Mesenchymal stem cell (in vitro differentiated cells and primary cell): ENCODE data around the gene PALLD.
A peak's percentile ranks its signal among the peaks of the same experiment; 100 is the strongest.

Experiments used
- DNase-seq: peaks from one replicate; pipeline ENCODE4 v3.0.0-alpha.2; 2013
- H2AFZ ChIP-seq: one replicate; pipeline ENCODE4 v1.6.1; 2013; ENCODE audit warnings: low read depth, mild to moderate bottlenecking, control low read depth, inconsistent platforms, low read length, moderate library complexity
- H2AK5ac ChIP-seq: 2 replicates; pipeline ENCODE4 v1.6.1; 2013; ENCODE audit warnings: low read length, moderate library complexity, mild to moderate bottlenecking, inconsistent platforms; ENCODE audit not compliant: severe bottlenecking
- H2BK120ac ChIP-seq: one replicate; pipeline ENCODE4 v1.6.1; 2013; ENCODE audit warnings: low read depth, mild to moderate bottlenecking, inconsistent platforms, low read length, moderate library complexity
- H2BK12ac ChIP-seq, 2 experiments: one replicate each; pipeline ENCODE4 v1.6.1; 2013; ENCODE audit warnings: inconsistent platforms in 2 of 2, low read length in 2 of 2, mild to moderate bottlenecking in 2 of 2, moderate library complexity in 2 of 2, control low read depth in 1 of 2
- H2BK15ac ChIP-seq: one replicate; pipeline ENCODE4 v1.6.1; 2013; ENCODE audit warnings: mild to moderate bottlenecking, low read depth, inconsistent platforms; ENCODE audit not compliant: poor library complexity, severe bottlenecking
- H2BK5ac ChIP-seq: 2 replicates; pipeline ENCODE4 v1.6.1; 2013; ENCODE audit warnings: low read depth, mild to moderate bottlenecking, low read length, control low read depth, inconsistent platforms; ENCODE audit not compliant: poor library complexity, severe bottlenecking
- H3K14ac ChIP-seq, 2 experiments: one replicate each; pipeline ENCODE4 v1.6.1; 2013; ENCODE audit warnings: inconsistent platforms in 2 of 2, low read length in 2 of 2, control low read depth in 1 of 2, mild to moderate bottlenecking in 1 of 2, moderate library complexity in 1 of 2
- H3K18ac ChIP-seq, 2 experiments: one replicate each; pipeline ENCODE4 v1.6.1; 2013; ENCODE audit warnings: inconsistent platforms in 2 of 2, low read length in 2 of 2, control low read depth in 1 of 2, low read depth in 1 of 2, mild to moderate bottlenecking in 1 of 2
- H3K23ac ChIP-seq, 2 experiments: one replicate each; pipeline ENCODE4 v1.6.1; 2013; ENCODE audit warnings: inconsistent platforms in 2 of 2, low read length in 2 of 2, mild to moderate bottlenecking in 2 of 2, moderate library complexity in 2 of 2, control low read depth in 1 of 2
- H3K27ac ChIP-seq: 2 replicates; pipeline ENCODE4 v1.5.1; 2013; ENCODE audit warnings: mild to moderate bottlenecking, moderate library complexity, low read length, control low read depth, inconsistent platforms; ENCODE audit not compliant: poor library complexity, severe bottlenecking
- H3K27me3 ChIP-seq, 2 experiments: 2 replicates each; pipeline versions ENCODE4 v1.6.1 to v1.7.0; 2013; ENCODE audit warnings: low read length in 2 of 2, mild to moderate bottlenecking in 2 of 2, moderate library complexity in 2 of 2, control low read depth in 1 of 2, inconsistent platforms in 1 of 2; ENCODE audit not compliant: control insufficient read depth in 1 of 2, insufficient read depth in 1 of 2
- H3K36me3 ChIP-seq, 2 experiments: 2 replicates each; pipeline versions ENCODE4 v1.6.1 to v1.7.0; 2013; ENCODE audit warnings: low read length in 2 of 2, control low read depth in 1 of 2, inconsistent platforms in 1 of 2, low read depth in 1 of 2, mild to moderate bottlenecking in 1 of 2; ENCODE audit not compliant: insufficient read depth in 2 of 2, control insufficient read depth in 1 of 2
- H3K4ac ChIP-seq, 2 experiments: one replicate each; pipeline ENCODE4 v1.6.1; 2013; ENCODE audit warnings: inconsistent platforms in 2 of 2, low read length in 2 of 2, mild to moderate bottlenecking in 2 of 2, moderate library complexity in 2 of 2, control low read depth in 1 of 2, low read depth in 1 of 2
- H3K4me1 ChIP-seq: 2 replicates; pipeline ENCODE4 v1.6.1; 2013; ENCODE audit warnings: low read depth, low read length, control low read depth; ENCODE audit not compliant: control insufficient read depth, insufficient read depth
- H3K4me2 ChIP-seq: 2 replicates; pipeline ENCODE4 v1.6.1; 2013; ENCODE audit warnings: low read length, mild to moderate bottlenecking, inconsistent platforms; ENCODE audit not compliant: poor library complexity, severe bottlenecking
- H3K4me3 ChIP-seq, 2 experiments: 2 replicates each; pipeline versions ENCODE4 v1.5.1 to v1.7.0; 2013; ENCODE audit warnings: low read length in 2 of 2, mild to moderate bottlenecking in 2 of 2, control low read depth in 1 of 2, low read depth in 1 of 2; ENCODE audit not compliant: insufficient read depth in 1 of 2
- H3K79me1 ChIP-seq: replicated peaks from 2 replicates; pipeline ENCODE4 v1.6.1; 2013; ENCODE audit warnings: mild to moderate bottlenecking, control low read depth, low read length, inconsistent platforms; ENCODE audit not compliant: poor library complexity, severe bottlenecking
- H3K9ac ChIP-seq: 2 replicates; pipeline ENCODE4 v1.7.0; 2013; ENCODE audit warnings: mild to moderate bottlenecking, low read length, moderate library complexity
- H3K9me3 ChIP-seq: 2 replicates; pipeline ENCODE4 v1.7.0; 2013; ENCODE audit warnings: mild to moderate bottlenecking, low read length; ENCODE audit not compliant: control insufficient read depth
- H4K8ac ChIP-seq: one replicate; pipeline ENCODE4 v1.6.1; 2013; ENCODE audit warnings: inconsistent platforms, mild to moderate bottlenecking, low read length, moderate library complexity
- H4K91ac ChIP-seq: one replicate; pipeline ENCODE4 v1.6.1; 2013; ENCODE audit warnings: mild to moderate bottlenecking, low read length, inconsistent platforms
- WGBS: methylation state at CpG from one replicate; pipeline ENCODE4 v1.1.7; 2013; ENCODE audit warnings: mixed read lengths; 5-methylcytosine and 5-hydroxymethylcytosine counted together

Gene PALLD

DNA sequence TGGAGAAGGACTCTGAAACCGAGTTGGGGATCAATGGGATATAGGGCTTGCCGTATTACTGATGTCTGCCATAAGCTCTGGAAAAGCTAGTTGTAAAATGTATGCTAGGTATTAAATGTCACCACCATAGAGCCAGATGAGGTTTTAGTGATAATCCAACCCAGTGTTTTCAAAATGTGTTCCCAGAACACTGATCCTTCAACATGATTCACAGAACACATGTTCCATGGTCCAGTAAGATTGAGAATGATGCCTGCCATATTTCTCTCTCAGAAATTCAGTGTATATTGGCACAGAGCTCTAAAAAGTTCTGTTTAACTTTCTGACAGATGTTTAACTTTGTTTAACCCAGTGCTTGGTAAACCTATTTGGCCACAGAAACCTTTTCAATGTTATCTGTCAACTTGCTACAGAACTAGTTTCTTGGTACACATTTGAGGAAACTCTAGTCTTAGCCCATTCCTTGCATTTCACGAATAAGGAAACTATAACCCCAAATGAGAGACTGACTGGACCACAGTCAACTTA, 160.2 kb downstream of the PALLD start:
- Histone ChIP-seq H3K23ac (no peak overlapping the region), H3K4ac (no peak overlapping the region), H3K9me3 (no peaks in the 10 kb centered on the region), H4K8ac (no peak overlapping the region), H2AFZ (no peak overlapping the region), H3K4me2 (no peak overlapping the region), H2AK5ac (no peak overlapping the region), H3K14ac (no peak overlapping the region), H3K4me1 (peaks cover 2% of the 10 kb centered on the region), H3K27me3 (no peaks in the 10 kb centered on the region), H3K27ac (no peak overlapping the region), H4K91ac (no peak overlapping the region), H2BK15ac (no peak overlapping the region), H3K9ac (no peak overlapping the region), H3K36me3 (no peaks in the 10 kb centered on the region), H2BK12ac (no peak overlapping the region), H3K4me3 (no peak overlapping the region), H2BK120ac (no peak overlapping the region), H3K18ac (no peak overlapping the region), H3K79me1 (peaks cover 11% of the 10 kb centered on the region), H2BK5ac (no peak overlapping the region)
- no peak for DNase-seq
- WGBS, result 98% methylated on average over 3 of the region's 3 CpGs

DNA sequence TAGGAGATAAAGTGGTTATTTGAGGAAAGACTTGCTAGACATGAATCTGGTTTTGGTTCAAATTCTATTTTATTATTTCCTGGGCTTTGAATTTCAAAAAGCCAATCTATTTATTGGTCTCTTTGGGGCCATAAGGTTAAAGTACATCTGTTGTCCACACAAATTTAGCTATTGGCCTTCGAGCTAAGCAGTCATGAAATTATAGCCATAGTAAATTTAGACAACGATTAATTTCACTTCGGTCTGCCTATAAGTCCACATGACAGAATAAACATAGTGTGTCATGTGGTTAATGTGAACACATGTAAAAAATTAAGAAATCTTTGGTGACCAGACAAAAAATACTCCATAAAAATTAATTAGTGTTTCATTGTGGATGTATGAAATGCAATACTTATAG, 161.9 kb downstream of the PALLD start:
- Histone ChIP-seq H3K27me3 (no peaks in the 10 kb centered on the region), H2AK5ac (no peak overlapping the region), H3K79me1 (peaks cover 16% of the 10 kb centered on the region), H3K4me3 (no peak overlapping the region), H2BK15ac (no peak overlapping the region), H3K9me3 (no peaks in the 10 kb centered on the region), H4K8ac (no peak overlapping the region), H2BK5ac (no peak overlapping the region), H3K14ac (no peak overlapping the region), H4K91ac (no peak overlapping the region), H3K4ac (no peak overlapping the region), H2AFZ (no peak overlapping the region), H3K18ac (no peak overlapping the region), H3K4me1 (peaks cover 5% of the 10 kb centered on the region), H3K27ac (no peak overlapping the region), H3K9ac (no peak overlapping the region), H3K4me2 (no peak overlapping the region), H3K23ac (no peak overlapping the region), H2BK12ac (no peak overlapping the region), H3K36me3 (no peaks in the 10 kb centered on the region), H2BK120ac (no peak overlapping the region)
- 60% methylated on average over 1 of the region's 3 CpGs for WGBS
- DNase-seq, result no peak

DNA sequence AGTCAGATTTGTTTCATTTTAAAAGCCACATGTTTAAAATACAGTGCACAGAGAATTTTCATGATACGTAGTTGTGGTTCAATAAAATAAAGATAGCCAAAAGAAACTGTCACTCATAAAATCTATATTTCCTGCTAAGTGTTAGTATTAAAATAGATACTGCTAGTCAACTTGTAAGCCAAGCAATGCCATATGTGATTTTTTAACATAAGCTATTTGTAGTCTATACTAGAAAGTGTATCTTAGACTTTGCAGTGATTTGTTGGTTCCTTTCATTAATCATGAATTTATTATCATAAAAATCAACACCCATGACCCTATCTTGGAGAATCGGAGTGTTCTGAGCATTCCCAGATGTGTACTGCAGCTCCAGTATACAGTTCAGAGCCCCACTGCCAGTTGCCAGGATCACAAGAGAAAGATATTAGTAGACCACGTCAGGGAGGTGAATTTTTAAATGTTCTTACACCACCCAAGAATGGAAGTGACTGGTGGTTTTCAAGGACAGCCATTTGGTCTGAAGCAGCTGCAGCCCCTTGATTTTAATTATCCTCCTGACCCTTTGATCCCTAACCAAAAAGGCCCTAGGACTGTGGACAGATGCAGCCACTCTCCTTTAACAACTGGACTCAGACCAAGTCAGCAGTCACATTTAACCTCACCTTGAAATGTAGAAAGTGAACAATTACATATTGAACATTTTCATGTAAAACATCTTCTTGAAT, 163.1 kb downstream of the PALLD start:
- no peak overlapping the region for H2AK5ac ChIP-seq
- no peaks in the 10 kb centered on the region for H3K36me3 ChIP-seq
- WGBS, result no CpG with 5 or more reads among the region's 3 CpGs
- no peak overlapping the region for H2AFZ ChIP-seq
- H3K4me3 ChIP-seq, result no peak overlapping the region
- H3K23ac ChIP-seq, result no peak overlapping the region
- no peak overlapping the region for H3K4ac ChIP-seq
- H3K4me2 ChIP-seq, result no peak overlapping the region
- H3K14ac ChIP-seq, result no peak overlapping the region
- no peak overlapping the region for H2BK5ac ChIP-seq
- no peak overlapping the region for H3K9ac ChIP-seq
- H3K79me1 ChIP-seq, result peaks cover 16% of the 10 kb centered on the region
- H3K27me3 ChIP-seq, result no peaks in the 10 kb centered on the region
- peaks cover 5% of the 10 kb centered on the region for H3K4me1 ChIP-seq
- no peak overlapping the region for H2BK15ac ChIP-seq
- no peak for DNase-seq
- no peak overlapping the region for H4K91ac ChIP-seq
- H3K27ac ChIP-seq, result no peak overlapping the region
- peak overlapping the region in 1 of 2 experiments; percentile 29 for H3K18ac ChIP-seq
- H3K9me3 ChIP-seq, result no peaks in the 10 kb centered on the region
- H2BK120ac ChIP-seq, result no peak overlapping the region
- no peak overlapping the region for H4K8ac ChIP-seq
- no peak overlapping the region for H2BK12ac ChIP-seq

- Histone ChIP-seq H2BK15ac (no peak overlapping the region), H3K4ac (no peak overlapping the region), H2AK5ac (no peak overlapping the region), H3K14ac (no peak overlapping the region), H3K79me1 (peaks cover 13% of the 10 kb centered on the region), H3K27ac (no peak overlapping the region), H3K9me3 (no peaks in the 10 kb centered on the region), H3K36me3 (no peaks in the 10 kb centered on the region), H2BK120ac (no peak overlapping the region), H2BK12ac (no peak overlapping the region), H3K4me2 (no peak overlapping the region), H3K23ac (no peak overlapping the region), H2BK5ac (no peak overlapping the region), H4K91ac (no peak overlapping the region), H3K18ac (no peak overlapping the region), H2AFZ (no peak overlapping the region), H3K27me3 (no peaks in the 10 kb centered on the region), H4K8ac (no peak overlapping the region), H3K9ac (no peak overlapping the region), H3K4me1 (peaks cover 3% of the 10 kb centered on the region), H3K4me3 (no peak overlapping the region)
- DNase-seq, result no peak
- WGBS, result 67% methylated on average over 1 of the region's 1 CpG
Observed at GRCh38 chr4:168662297-168662984, 165.6 kb downstream of the PALLD start.
